Mucosa of stomach (tissue), 1 donor: ENCODE results near the gene SRC.

ENCODE experiments used
- H3K27me3 ChIP-seq: one replicate; pipeline ENCODE4 v1.7.0; 2013; ENCODE audit warnings: mild to moderate bottlenecking, low read length; ENCODE audit not compliant: control insufficient read depth, insufficient read depth
- H3K36me3 ChIP-seq: one replicate; pipeline ENCODE4 v1.7.0; 2013; ENCODE audit warnings: low read length; ENCODE audit not compliant: control insufficient read depth, insufficient read depth
- H3K4me1 ChIP-seq: one replicate; pipeline ENCODE4 v1.7.0; 2013; ENCODE audit warnings: mild to moderate bottlenecking, low read length; ENCODE audit not compliant: control insufficient read depth, insufficient read depth
- H3K4me3 ChIP-seq: one replicate; pipeline ENCODE4 v1.7.0; 2013; ENCODE audit warnings: low read length
- H3K9ac ChIP-seq: one replicate; pipeline ENCODE4 v1.7.0; 2013; ENCODE audit warnings: mild to moderate bottlenecking, low read length, moderate library complexity
- H3K9me3 ChIP-seq: one replicate; pipeline ENCODE4 v1.7.0; 2013; ENCODE audit warnings: mild to moderate bottlenecking, low read length, moderate library complexity; ENCODE audit not compliant: control insufficient read depth
- donor health status: Pancreatic carcinoma.

Gene SRC

GRCh38 chr20:37349517-37350491, 3.9 kb downstream of the SRC start:
- Histone ChIP-seq H3K9ac (peak overlapping the region; percentile 19), H3K9me3 (no peaks in the 10 kb centered on the region), H3K27me3 (no peaks in the 10 kb centered on the region), H3K36me3 (peaks cover 18% of the 10 kb centered on the region), H3K4me3 (no peak overlapping the region), H3K4me1 (peaks cover 65% of the 10 kb centered on the region)

DNA sequence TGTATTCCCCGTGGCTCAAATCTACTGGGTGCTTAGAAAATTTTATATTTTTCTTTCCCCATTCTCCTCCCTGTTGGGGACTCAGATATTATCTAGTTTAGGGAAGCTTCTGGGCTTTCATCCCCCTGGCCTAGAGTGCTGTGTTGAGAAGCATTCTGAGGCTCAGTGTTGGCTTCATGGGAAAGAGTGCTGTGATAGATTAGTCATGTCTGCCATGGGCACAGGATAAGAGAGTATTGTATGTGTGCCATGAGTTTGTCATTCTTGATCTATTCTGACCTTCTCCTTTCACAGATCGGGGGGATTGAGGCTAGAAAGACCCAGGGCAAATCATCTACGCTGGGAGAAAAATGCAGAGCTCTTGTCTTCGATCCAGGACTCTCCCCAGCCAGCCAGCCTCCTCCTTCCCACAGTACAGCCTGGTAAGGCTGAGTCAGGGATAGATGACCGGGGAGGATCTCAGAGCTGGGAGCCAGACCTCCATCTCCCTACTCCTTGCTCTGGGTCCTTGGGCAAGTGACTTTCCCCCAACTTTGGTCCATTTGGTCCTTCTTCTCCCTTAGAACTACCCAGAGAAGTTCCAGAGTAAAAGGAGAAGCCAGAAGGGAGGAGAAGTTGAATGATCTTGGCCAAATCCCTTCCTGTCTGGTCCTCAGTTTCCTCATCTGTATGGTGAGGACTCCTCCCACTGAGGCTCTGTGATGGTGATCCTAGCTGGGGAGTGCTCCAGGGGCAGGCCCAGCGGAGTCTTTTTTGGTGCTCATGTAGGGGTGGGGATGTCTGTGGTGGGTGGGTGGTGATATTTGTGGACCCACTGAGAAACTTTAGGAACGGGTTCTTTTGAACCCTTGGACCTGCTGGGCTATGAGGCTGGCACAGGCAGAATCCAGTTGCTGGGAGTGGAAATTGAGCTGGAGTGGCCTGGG, 5.0 kb downstream of the SRC start:
- Histone ChIP-seq H3K9ac (no peak overlapping the region), H3K4me3 (no peak overlapping the region), H3K36me3 (peaks cover 18% of the 10 kb centered on the region), H3K4me1 (peaks cover 69% of the 10 kb centered on the region), H3K27me3 (no peaks in the 10 kb centered on the region), H3K9me3 (no peaks in the 10 kb centered on the region)

GRCh38 chr20:37351689-37352607, 6.0 kb downstream of the SRC start:
- Histone ChIP-seq H3K27me3 (no peaks in the 10 kb centered on the region), H3K9ac (no peak overlapping the region), H3K4me3 (no peak overlapping the region), H3K9me3 (no peaks in the 10 kb centered on the region), H3K36me3 (peaks cover 16% of the 10 kb centered on the region), H3K4me1 (peaks cover 77% of the 10 kb centered on the region)

DNA sequence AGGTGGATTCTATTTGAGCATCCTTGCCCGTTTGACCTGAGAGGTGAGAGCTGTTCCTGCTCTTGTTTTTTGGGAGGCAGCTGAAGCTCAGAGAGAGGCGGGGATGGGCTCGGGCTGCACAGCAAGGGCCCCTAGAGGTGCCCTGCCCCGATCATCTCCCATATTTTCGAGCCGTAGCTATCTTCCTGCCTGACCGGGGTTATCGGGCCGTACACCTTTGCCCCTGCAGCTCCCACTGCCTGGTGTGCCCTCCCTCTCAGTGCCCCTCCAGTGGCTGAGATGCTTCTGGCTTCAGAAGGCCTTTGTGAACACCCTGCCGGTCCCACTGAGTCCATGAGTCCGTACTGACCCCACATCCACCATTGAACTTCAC, 6.7 kb downstream of the SRC start:
- Histone ChIP-seq H3K36me3 (peaks cover 11% of the 10 kb centered on the region), H3K9me3 (no peaks in the 10 kb centered on the region), H3K4me1 (peaks cover 77% of the 10 kb centered on the region), H3K9ac (no peak overlapping the region), H3K4me3 (no peak overlapping the region), H3K27me3 (no peaks in the 10 kb centered on the region)

DNA sequence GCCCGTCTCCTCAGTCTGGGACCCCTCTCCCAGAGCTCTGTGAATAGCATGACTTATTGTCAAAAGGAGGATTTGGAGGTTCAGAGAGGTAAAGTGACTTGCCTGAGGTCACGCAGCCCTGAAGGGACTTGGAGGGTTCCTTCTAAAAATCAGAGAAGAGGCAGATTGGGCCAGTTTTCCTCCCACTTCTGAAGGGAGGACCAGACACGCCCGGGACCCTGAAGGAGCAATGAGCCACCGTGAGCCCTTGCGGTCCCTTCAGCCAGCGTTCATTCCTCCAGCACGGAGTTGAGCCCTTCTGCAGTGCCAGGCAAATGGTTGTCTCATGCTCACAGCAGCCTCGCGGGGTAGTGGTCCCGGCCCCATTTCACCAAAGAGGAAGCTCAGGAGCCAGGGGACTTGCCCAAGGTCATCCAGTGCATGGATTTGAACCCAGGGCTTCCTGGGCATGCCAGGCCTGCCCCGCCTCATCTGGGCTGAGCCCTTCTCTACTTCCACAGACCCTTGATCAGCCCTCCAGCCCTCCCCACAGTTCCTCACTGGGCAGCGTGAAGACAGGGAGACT, 7.4 kb downstream of the SRC start:
- Histone ChIP-seq H3K4me1 (peaks cover 77% of the 10 kb centered on the region), H3K9me3 (no peaks in the 10 kb centered on the region), H3K36me3 (peaks cover 11% of the 10 kb centered on the region), H3K4me3 (no peak overlapping the region), H3K27me3 (no peaks in the 10 kb centered on the region), H3K9ac (no peak overlapping the region)

- peaks cover 11% of the 10 kb centered on the region for H3K36me3 ChIP-seq
- peak overlapping the region; percentile 63 for H3K9ac ChIP-seq
- H3K4me3 ChIP-seq = no peak overlapping the region
- no peaks in the 10 kb centered on the region for H3K9me3 ChIP-seq
- H3K27me3 ChIP-seq = no peaks in the 10 kb centered on the region
- peaks cover 77% of the 10 kb centered on the region for H3K4me1 ChIP-seq
Observed at GRCh38 chr20:37354210-37355195, 8.6 kb downstream of the SRC start.

DNA sequence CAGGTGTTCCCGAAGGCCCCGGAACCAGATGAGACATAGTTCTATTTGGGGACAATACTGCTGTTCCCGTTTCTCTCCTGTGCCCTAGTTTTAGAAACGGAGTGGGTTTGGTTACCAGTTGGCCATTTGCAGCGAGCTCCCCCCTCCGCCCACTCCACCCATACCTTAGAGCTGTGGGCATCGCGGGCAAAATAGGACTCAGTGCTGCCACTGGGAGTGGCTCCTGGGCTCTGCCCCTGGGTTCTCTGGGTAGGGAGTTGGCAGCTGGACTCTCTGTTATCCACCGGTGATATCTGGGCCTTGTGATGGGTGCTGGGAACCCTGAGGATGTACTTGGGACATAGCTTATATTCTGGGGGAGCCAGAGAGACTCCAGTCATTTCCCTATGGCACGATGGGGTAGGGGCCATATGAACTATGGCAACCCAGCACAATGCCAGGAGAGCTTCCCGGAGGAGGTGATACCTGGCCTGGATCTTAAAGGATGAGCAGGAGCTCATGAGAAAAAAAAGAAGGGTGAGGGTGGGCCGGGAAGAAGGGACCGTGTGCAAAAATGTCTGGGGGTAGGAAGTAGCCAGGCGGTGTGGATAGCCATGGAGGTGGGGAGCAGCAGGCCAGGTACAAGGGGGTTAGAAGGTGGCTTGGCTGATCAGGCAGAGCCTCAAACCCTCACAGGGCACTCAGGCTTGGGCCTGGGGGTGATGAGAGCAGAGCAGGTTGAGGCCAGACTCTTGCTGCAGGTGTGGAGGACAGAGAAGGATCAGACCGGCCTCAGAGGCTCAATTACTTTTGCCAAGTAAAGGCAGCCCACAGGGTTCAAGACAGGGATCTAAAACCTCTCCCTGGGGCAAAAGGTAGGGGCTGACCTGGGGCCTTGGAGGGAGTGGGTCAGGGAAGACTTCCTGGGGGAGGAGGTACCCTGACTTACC, 9.6 kb downstream of the SRC start:
- no peaks in the 10 kb centered on the region for H3K27me3 ChIP-seq
- peaks cover 7% of the 10 kb centered on the region for H3K36me3 ChIP-seq
- H3K9me3 ChIP-seq = no peaks in the 10 kb centered on the region
- H3K4me1 ChIP-seq = peaks cover 72% of the 10 kb centered on the region
- peak overlapping the region; percentile 63 for H3K9ac ChIP-seq
- H3K4me3 ChIP-seq = no peak overlapping the region

DNA sequence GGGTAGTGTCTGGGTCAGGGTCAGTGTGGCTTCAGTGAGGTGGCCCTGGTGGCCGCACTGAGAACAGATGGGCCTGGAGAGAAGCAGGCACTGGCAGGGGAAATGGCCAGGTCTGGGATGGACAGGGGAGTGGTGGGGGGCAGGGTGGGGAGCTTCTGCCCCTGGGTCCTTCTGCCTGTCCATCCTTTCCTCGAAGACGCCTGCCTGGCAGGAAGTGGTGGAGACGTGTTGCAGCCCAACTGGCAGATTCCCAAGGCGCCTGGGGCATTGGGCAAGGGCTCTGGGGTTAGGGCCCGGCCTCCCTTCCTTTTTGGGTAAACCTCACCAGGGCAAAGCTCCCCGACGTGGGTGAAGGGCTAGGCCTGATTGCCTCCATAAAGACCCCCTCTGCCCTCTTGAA, 10.4 kb downstream of the SRC start:
- Histone ChIP-seq H3K9me3 (no peaks in the 10 kb centered on the region), H3K4me1 (peaks cover 72% of the 10 kb centered on the region), H3K27me3 (no peaks in the 10 kb centered on the region), H3K36me3 (peaks cover 7% of the 10 kb centered on the region), H3K4me3 (no peak overlapping the region), H3K9ac (peak overlapping the region; percentile 63)

- Histone ChIP-seq H3K27me3 (no peaks in the 10 kb centered on the region), H3K9ac (no peak overlapping the region), H3K4me1 (peaks cover 72% of the 10 kb centered on the region)
Observed at GRCh38 chr20:37356961-37357371, 11.0 kb downstream of the SRC start.

More at GRCh38 chr20:37356961-37357371, 11.0 kb downstream of the SRC start:
- Histone ChIP-seq H3K4me3 (no peak overlapping the region), H3K36me3 (peaks cover 7% of the 10 kb centered on the region), H3K9me3 (no peaks in the 10 kb centered on the region)
